Breast epithelium (tissue), 4 donors: Measurements from ENCODE around the gene SELENOM. TPM values are rescaled to one million over a fixed set of nuclear protein-coding genes. Genes with fewer than 3 reads are reported as not detected.
A peak's percentile ranks its signal among the peaks of the same experiment; 100 is the strongest.
"Not testable (repeated sequence)": the region's sequence is repeated elsewhere in the genome, so short reads cannot be mapped to it uniquely, and the experiment has no call there.

Experiments used
- DNase-seq, 2 donors: peaks; one replicate each; pipeline ENCODE4 v3.0.0-alpha.2; 2019; ENCODE audit warnings: low spot score in 2 of 2
- H3K27ac ChIP-seq, 2 donors: fragments of 200-600 bp; sonication (generic) in 1 of 2; one replicate each; pipeline ENCODE4 v1.5.1; 2016 to 2019; ENCODE audit warnings: mild to moderate bottlenecking in 1 of 2
- H3K27me3 ChIP-seq, 2 donors: fragments of 200-600 bp; sonication (generic) in 1 of 2; one replicate each; pipeline versions ENCODE4 v1.5.1 to v1.6.0; 2017 to 2019; ENCODE audit warnings: control low read depth in 1 of 2, mild to moderate bottlenecking in 1 of 2
- H3K36me3 ChIP-seq: fragments of 200-600 bp; one replicate; pipeline ENCODE4 v1.5.1; 2019
- H3K4me1 ChIP-seq, 2 donors: fragments of 200-600 bp; sonication (generic); one replicate each; pipeline ENCODE4 v1.5.1; 2016 to 2019; ENCODE audit warnings: control low read depth in 1 of 2
- H3K4me3 ChIP-seq, 3 donors: fragments of 200-600 bp; sonication (generic); 1 replicate in 2 of 3; 2 replicates in 1 of 3; pipeline ENCODE4 v1.5.1; 2016 to 2019; ENCODE audit warnings: mild to moderate bottlenecking in 3 of 3, moderate library complexity in 2 of 3
- H3K9me3 ChIP-seq, 2 donors: fragments of 200-600 bp; sonication (generic) in 1 of 2; one replicate each; pipeline ENCODE4 v1.5.1; 2016 to 2019; ENCODE audit warnings: control low read depth in 1 of 2
- POLR2A ChIP-seq: fragments of 450-650 bp; IDR thresholded peaks from one replicate; pipeline ENCODE4 v1.6.1; 2016; ENCODE audit warnings: antibody characterized with exemption, mild to moderate bottlenecking, moderate library complexity
- POLR2AphosphoS5 ChIP-seq, 3 donors: sonication (generic); formaldehyde crosslinking; IDR thresholded peaks; one replicate each; pipeline ENCODE4 v1.6.1; 2017; ENCODE audit warnings: antibody characterized with exemption in 3 of 3
- intact Hi-C: fragments of 100-400 bp; cut with DNase I; formaldehyde crosslinking; loops from one replicate; pipeline ENCODE4 v1.15.1; 2023; ENCODE audit warnings: low total_unique reads
- total RNA-seq, 3 donors: library from RNA; depleted of rRNA; stranded (reverse); fragments of >200 nt; gene quantifications; one replicate each; pipeline ENCODE4 v1.1.0, GENCODE V29; 2016
- TF ChIP-seq, protein P1 (sequence below), 3 donors: fragments of 450-650 bp; IDR thresholded peaks; one replicate each; pipeline ENCODE4 v1.5.1; 2016 to 2017; ENCODE audit warnings: antibody characterized with exemption in 3 of 3, mild to moderate bottlenecking in 3 of 3, moderate library complexity in 3 of 3

The SELENOM gene
- total RNA-seq, 3 donors from 2014 or later: 297 to 485 (median 411) TPM

DNA sequence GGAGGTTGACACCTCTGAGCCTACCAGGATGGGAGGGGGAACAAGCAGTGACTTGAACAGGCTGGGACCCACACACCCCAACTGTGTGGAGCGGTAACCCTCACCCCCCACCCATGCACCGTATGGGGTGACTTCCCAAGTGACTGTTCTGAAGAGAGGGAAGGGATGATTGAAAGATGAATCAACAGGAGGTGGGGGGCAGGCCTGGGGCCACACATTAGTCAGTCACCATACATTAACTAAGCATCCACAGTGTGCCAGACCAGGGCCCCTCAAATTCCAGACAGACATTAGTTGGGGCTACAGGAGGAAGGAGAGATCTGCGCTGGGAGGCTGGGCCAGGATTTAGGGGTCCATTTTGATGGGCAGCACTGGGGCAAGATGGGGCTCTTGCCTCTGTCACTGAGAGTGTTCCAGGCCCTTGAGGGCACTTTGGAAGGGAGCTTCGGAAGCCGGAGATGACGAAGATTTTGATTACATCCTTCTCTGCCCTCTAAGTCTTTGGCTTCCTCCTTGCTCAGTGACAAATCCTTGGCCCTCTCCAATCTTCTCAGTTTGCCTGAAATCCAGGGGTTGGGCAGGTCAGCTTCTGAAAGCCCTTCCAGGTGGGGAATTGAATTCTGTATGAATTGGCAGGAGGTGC, 25.3 kb downstream of the SELENOM start:
- H3K4me1 ChIP-seq: peaks cover 0 to 29% of the 10 kb centered on the region in 2 donors
- no peaks in the 10 kb centered on the region for H3K27me3 ChIP-seq
- H3K4me3 ChIP-seq: peak overlapping the region; percentile 69 to 85 (median 71)
- TF ChIP-seq POLR2AphosphoS5 (IDR thresholded peaks at IDR 0.05): no peak
- TF ChIP-seq POLR2A: no peak
- TF ChIP-seq, protein P1, sequence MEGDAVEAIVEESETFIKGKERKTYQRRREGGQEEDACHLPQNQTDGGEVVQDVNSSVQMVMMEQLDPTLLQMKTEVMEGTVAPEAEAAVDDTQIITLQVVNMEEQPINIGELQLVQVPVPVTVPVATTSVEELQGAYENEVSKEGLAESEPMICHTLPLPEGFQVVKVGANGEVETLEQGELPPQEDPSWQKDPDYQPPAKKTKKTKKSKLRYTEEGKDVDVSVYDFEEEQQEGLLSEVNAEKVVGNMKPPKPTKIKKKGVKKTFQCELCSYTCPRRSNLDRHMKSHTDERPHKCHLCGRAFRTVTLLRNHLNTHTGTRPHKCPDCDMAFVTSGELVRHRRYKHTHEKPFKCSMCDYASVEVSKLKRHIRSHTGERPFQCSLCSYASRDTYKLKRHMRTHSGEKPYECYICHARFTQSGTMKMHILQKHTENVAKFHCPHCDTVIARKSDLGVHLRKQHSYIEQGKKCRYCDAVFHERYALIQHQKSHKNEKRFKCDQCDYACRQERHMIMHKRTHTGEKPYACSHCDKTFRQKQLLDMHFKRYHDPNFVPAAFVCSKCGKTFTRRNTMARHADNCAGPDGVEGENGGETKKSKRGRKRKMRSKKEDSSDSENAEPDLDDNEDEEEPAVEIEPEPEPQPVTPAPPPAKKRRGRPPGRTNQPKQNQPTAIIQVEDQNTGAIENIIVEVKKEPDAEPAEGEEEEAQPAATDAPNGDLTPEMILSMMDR (IDR thresholded peaks at IDR 0.05): no peak
- intact Hi-C loops: no loop called here
- H3K9me3 ChIP-seq: no peaks in the 10 kb centered on the region
- no peak for DNase-seq
- no peaks in the 10 kb centered on the region for H3K36me3 ChIP-seq
- H3K27ac ChIP-seq: peak overlapping the region; percentile 94 to 97

- TF ChIP-seq POLR2A (peak; percentile 90), POLR2AphosphoS5 (IDR thresholded peaks at IDR 0.05) (peak; percentile 86 to 93 (median 91))
- TF ChIP-seq, protein P1 (IDR thresholded peaks at IDR 0.05): peak in 1 of 3 donors; percentile 21
- Histone ChIP-seq H3K27me3 (no peaks in the 10 kb centered on the region), H3K4me1 (peaks cover 0 to 27% of the 10 kb centered on the region in 2 donors), H3K9me3 (no peaks in the 10 kb centered on the region), H3K27ac (peak within 1 kb of the TSS; percentile 94 to 97), H3K36me3 (no peaks in the 10 kb centered on the region), H3K4me3 (peak within 1 kb of the TSS; percentile 69 to 85 (median 71))
- DNase-seq: peak; percentile 93
- intact Hi-C loops: no loop called here
These were observed 26.3 kb downstream of the SELENOM start, which contains the start of gene SMTN for GRCh38 chr22:31080848-31081649. TSS of gene SMTN (plus strand) at chr22:31081318. CDS start at chr22:31083259, 1,941 bp downstream.

DNA sequence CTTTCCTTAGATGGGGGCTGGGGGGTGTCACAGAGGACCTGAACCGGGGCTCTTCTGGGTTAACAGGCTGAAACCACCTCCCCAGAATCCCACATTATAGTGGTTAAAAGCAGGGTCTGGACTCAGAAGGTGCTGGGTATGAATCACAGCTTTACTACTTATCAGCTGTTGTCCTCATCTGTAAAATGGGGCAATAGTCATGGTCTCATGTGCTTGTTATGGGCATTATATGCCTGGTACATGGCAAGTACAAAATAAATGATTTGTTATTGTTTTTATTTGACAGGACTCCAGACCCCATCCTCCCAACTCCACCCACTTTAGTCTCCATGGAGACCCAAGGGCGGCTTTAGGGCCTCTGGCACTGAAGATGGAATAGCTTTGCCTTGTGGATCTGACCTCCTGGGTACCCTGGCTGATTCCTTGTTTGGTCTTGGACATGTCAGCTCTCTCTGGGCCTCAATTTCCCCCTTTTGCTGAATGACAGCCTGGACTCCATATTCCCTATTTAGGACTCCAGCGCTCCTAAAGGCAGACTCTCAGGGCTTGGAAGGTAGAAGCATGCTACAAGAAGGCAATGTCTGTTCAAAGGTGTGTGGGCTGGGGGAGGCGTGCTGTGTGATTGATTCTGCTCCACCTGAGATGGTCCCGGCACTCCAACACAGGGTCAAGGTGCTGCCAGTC, 27.1 kb downstream of the SELENOM start:
- no peaks in the 10 kb centered on the region for H3K27me3 ChIP-seq
- H3K4me3 ChIP-seq: peak overlapping the region; percentile 69 to 85 (median 71)
- no peaks in the 10 kb centered on the region for H3K36me3 ChIP-seq
- peak overlapping the region; percentile 94 to 97 for H3K27ac ChIP-seq
- TF ChIP-seq POLR2AphosphoS5 (IDR thresholded peaks at IDR 0.05) (no peak), POLR2A (no peak)
- TF ChIP-seq, protein P1 (IDR thresholded peaks at IDR 0.05): no peak
- intact Hi-C loops: no loop called here
- no peaks in the 10 kb centered on the region for H3K9me3 ChIP-seq
- DNase-seq: no peak
- H3K4me1 ChIP-seq: peaks cover 0 to 22% of the 10 kb centered on the region in 2 donors

GRCh38 chr22:31079095-31079642, 28.2 kb downstream of the SELENOM start:
- H3K36me3 ChIP-seq: no peaks in the 10 kb centered on the region
- no peaks in the 10 kb centered on the region for H3K27me3 ChIP-seq
- no peaks in the 10 kb centered on the region for H3K9me3 ChIP-seq
- peaks cover 0 to 20% of the 10 kb centered on the region in 2 donors for H3K4me1 ChIP-seq
- TF ChIP-seq, protein P1 (IDR thresholded peaks at IDR 0.05): no peak
- TF ChIP-seq POLR2A: no peak
- TF ChIP-seq POLR2AphosphoS5 (IDR thresholded peaks at IDR 0.05): no peak
- no peak for DNase-seq
- H3K4me3 ChIP-seq: no peak overlapping the region
- intact Hi-C loops: no loop called here
- no peak overlapping the region for H3K27ac ChIP-seq

GRCh38 chr22:31078389-31078788, 29.0 kb downstream of the SELENOM start:
- intact Hi-C loops, H3K27me3 ChIP-seq, H3K27ac ChIP-seq, H3K36me3 ChIP-seq, H3K4me3 ChIP-seq, DNase-seq, H3K9me3 ChIP-seq: not testable (repeated sequence)
- H3K4me1 ChIP-seq: peaks cover 0 to 13% of the 10 kb centered on the region in 2 donors
